Measurements from ENCODE around the gene MAST4.

Gene MAST4

DNA sequence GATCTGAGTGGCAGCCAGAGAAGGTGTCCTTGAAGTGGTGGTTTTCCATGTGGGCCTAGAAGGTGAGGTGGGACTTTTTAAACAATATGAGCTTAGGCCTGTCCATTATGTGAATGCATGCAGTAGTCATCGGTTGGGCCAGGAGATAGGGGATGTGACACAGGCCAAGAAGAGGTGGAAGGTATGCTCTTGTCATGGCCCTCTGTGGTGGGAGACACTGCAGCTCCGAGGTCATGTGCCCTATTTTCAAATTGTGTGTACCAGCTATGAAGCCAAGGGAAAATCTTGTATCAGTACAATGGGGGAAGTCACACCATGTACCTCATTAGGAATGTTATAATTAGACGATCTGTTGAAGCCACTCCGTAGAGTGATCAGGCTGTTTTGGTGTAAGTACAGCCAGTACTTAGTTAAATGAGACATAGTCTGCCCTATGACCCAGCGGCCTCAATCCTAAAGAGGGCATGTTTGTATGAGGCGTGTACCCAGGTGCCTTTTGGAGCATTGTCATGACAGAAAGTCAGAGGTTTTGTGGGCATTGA is 280.1 kb downstream of the MAST4 start:
- no peak for DNase-seq (ENCODE audit: low spot score)

DNA sequence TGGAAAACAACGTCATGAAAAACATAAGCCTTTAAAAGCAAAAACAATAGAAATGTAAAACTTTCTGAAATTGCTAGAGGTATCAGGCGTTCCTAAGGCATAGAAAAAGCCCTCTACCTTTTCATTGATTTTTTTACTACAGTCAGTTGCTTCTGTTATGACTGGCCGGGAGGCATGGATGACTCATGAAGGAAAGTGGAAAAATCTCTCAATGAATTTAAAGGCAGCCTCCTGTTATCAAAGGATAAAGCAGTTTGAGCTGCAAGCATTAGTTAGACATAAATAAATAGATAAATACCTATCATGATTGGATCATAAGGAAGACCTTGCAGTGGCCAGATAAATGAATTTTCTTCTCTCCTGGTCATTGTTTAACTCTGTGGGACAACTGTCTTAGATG is 281.6 kb downstream of the MAST4 start:
- no peak for DNase-seq (ENCODE audit: low spot score)

DNA sequence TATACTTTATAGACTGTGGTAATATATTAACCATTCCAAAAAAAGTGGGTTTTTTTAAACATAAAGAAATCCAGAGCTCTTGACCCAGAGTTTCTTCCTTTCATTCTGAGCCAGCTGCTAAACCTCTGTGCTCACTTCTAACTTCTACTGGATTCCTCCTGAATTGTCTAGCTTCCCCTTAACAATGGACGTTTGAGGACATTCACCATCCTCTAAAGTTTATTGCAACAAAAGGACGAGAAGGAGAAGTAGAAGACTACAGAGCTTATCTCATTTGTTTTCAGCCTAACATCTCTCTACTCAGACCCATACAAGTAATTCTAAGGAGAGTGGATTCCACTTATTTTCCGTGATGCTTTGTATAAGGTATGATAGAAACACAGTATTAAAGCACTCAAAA is 284.2 kb downstream of the MAST4 start:
- no peak for DNase-seq (ENCODE audit: low spot score)

DNA sequence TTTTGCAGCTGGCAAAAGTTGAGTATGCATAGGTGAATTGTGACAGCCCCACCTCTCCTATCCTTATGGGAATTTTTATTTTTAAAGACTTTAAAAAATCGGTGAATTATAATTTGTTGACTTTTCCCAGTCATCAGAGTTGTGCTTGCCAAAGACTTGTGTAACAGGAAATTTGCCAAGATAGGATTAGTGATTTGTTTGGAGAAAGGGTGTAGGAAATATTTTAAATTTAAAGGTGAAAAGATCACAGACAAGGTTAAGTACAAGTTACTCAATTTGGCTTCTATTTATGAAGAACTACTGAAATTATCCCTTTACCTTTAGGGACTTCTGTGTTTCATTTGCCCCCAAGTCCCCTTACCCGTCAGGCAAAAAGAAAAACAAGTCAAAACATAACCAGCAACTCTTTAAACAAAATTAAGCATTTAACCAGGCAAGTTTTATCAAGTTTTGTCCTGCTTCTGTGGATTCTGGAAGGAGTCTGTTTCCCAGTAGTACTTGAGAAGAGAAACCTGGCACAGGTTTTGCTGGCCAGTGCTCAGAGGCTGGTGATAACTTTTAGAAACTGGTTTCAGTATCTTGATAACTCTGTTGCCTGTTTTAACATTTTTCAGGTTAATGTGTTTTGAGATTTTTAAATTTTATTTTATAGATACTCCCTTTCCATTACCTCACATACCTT is 285.4 kb downstream of the MAST4 start:
- no peak for DNase-seq (ENCODE audit: low spot score)

DNA sequence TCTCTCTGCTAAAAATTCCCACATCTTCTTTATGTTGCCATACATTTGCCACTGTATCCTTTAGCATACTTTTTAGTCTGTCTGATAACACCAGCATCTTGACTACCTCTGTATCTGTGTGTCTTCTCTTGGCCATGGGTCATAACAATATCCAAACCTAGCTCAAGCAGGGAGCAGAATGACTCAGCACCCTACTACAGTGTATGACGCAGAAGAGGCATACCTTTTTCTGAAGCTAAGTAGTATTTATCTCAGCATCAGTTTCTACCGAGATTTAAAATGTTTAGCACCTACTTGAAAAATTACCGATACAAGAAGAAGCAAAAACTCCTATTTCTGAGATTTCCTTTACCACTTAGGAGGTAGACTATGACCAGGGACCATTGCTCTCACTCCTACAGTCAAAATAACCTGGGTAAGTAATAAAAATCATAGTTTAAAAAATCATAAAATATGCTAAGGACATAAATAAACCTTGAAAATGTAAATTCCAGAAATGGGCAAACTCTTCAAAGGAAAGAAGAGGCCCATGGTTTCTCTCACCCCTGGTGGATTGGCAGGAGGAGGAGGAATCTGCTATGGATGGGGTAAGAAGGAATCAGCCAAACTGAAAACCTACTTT is 286.5 kb downstream of the MAST4 start:
- DNase-seq (ENCODE audit: low spot score), result no peak

DNA sequence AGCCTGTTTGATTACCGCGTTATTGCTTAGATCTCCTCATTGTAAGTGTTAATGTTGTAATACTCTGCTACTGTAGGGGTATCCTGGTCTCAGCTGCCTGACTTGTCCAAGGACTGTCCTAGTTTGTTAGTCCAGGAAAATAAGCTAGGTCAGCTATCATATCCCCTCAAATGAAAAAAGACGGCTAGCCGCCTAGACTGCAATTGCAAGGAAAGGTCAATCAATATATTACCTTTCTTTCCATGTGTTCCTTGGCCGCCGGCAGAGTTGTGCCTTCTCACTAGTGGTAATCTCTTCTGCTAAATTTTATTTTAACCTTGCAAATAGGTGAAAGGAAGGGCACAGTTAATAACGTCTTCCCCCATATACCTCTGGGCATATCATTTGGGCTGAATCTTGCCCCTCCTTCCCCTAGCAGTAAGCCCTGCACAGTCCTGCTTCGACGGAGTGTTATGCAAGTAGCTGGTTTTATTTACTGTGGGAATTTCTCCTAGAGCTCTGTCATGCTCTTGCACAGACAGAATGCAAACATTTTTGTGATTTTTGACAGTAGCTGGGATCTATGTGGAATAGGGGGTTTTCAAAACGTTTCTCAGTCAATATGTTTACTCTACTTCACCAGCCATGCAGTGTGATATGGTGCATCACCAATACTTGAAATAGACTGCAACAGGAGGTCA is 288.5 kb downstream of the MAST4 start:
- no peak for DNase-seq (ENCODE audit: low spot score)

DNA sequence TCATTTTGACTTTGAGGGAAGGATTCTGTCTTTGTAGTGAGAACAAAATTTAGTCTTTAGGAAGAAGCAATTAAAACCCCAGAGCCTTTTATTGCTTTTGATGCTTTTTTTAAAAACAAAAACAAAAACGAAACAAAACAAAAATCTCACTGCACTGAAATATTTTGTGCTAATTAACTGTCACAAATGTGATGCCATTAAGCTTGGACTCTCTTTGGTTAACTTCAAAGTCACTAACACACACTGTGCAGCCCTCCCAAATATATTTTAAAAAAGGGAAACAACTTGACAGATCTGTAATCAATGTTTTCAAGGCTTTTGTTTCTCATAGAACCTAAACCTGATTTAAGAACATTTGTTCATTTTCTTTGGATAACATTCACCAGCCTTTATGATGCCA is 290.7 kb downstream of the MAST4 start:
- DNase-seq (ENCODE audit: low spot score), result no peak

DNA sequence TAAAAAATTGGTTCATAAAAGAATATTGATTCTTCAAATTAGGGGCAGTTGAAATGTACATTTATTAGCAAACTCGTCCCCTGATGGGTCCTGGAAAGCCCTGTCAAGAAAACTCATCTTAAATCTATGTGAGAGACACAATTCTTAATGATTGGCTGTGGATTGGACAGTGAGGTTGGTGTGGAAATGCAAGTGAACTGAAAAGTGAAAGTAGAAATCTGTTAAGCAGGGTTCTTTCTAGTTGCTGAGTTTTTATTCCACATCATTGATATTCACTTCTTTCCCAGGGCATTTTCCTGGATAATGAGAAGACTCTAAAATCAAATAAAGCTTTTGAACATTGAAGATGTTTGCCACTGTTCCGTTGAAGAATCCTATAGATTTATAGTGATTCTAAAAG is 292.4 kb downstream of the MAST4 start:
- no peak for DNase-seq (ENCODE audit: low spot score)

DNA sequence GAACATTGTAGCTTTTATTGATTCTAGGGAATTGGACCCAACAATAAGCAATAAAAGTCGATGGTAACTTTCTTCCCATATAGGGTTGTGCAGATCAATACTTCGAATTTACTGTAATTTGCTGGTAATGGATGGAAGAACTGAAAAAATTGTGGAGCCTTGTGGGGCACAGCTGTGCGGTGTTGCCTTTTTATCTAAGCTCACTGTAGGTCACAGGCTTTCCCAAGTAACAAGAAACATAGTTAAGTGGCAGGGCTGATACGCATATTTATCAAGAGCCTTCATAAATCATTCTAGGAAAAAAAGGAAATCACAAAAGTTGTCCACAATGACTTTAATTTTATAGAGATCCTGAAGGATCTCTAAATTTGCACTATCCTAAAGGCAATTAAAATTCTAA is 292.9 kb downstream of the MAST4 start:
- DNase-seq (ENCODE audit: low spot score), result no peak

DNA sequence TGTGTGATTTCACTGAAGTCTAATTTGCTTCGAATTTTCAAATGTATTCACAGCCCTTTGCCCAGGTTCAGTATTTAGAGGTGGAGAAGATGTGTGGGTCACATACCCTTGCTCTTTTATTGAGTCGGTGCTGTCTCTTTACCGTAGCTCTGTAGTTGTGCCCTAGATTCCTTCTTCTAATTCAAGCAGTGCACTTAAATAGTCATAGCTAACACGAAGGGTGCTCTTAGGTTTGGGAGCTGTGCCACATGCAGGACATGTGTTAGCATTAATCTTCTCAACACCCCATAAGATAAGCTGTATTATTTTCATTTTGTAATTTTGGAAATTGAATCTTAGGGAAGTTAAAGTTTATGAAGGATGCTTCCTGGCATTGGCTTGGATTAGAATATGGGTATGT is 293.3 kb downstream of the MAST4 start:
- no peak for DNase-seq (ENCODE audit: low spot score)

DNA sequence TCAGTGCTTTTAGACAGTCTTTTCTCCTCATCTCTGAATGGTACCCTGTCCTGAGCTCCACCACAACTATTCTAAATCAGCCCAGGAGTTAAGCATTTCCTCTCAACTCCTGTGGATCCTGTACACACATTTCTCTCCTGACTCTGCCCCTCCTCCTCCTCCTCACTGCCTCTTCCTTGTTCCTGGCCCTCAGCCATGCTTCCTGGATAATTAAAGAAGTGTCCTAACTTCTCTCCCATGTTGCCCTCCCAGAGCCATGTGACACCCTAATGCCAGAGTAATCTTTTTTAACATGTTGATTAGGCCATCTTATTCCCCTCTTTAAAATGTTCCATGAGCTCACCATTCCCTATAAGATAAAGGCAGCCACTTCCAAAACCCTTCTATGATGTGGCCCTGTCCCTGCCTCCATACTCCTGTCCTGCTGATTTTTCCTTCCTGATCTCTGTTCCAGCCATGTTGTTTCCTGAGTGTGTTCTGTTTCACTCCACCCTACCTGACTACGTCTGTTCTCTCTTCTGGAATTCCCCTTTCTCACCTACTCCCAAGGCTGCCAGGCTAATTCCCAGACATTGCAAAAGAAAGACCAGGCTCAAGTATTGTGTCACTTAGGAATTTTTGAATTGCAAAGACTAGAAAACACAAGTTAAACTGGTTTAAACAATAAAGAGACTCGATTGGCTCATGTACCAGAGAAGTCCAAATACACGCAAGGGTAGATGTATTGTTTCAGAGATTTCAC is 295.2 kb downstream of the MAST4 start:
- DNase-seq (ENCODE audit: low spot score), result no peak

DNA sequence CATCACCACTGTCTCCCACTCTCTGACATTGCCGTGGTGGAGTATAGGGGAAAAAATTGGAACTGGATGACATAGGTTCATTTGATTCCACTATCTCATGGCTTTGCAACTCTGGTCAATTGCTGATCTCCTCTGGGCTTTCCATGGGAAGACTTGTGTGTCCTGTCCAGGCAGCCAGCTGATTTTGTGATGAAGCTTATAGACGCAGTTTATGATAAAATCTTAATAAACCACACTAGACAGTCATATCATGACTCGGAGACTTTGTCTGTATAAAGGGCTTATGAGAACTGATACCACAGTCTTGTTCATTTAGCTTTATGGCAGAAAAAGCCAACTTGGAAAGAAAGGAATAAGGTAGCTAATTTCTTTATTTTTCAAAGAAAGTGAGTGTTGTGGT is 296.5 kb downstream of the MAST4 start:
- no peak for DNase-seq (ENCODE audit: low spot score)

DNA sequence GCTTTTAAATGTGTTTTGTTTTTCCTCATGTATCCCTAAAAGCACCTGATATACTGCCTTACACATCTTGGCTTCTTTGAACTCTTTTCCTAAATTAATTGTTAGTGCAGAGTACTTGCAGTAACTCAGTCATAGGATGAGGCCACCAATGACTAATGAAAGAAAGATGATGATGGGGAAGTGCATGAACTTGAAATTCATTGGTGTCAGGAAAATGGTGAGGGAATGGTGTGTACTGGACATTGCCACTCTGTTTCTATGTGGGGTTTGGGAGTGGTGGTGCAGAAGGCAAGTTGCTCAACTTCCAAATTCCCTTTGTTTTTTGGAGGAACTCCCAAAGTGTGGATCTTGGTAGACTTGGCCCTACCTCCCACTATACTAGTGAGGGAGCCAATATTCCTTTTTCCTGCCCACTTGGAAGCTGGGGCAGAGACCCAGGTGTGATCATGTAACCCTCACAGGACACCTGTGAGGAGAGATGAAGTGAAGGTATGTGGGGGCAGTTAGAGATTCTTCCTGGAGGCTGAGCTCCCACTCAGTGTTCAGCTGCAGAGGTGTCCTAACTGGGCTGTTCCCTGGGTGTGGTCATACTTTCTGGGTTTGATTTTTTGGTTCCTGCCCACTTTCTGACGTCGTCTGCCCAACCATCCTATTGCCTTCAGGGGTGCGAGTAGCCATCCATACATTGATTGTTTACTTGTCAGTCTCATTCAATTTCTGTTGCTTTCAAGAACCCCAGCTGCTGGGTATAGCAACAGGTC is 298.5 kb downstream of the MAST4 start:
- DNase-seq (ENCODE audit: low spot score), result no peak

DNA sequence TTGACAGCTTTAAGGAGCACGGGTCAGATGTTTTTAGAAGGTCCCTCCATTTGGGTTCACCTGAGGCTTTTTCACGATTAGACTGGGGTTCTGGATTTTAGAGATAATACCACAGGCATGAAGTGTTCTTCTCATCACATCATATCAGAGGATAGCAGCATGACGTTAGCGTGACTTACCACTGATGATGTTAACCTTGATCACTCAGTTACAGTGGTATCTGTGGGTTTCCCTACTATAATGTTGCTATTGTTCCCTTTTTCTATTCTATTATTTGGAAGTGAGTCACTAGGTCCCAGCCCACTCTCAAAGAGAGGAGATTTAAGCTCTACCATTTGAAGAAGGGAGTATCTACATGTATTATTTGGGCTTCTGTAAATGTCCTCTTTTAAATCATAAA is 300.0 kb downstream of the MAST4 start:
- DNase-seq (ENCODE audit: low spot score), result no peak

DNA sequence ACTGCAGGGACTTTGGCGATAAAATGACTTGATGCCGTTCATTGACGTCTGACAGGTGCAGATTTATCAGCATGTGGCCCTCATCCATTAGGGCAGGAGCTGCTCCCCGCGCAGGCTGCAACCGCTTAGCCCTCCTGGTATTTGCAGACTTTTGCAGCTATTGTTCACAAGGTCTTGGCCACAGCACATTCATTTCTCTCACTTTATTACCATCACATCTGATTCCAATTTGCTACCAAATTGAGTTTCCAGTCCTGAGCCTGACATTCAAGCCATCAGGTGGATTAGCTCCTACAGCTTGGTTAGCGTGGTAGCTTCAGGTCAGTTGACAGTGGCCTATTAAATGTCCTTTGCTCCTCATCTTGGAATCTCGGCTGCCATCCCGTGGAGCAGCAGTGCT is 301.2 kb downstream of the MAST4 start:
- DNase-seq (ENCODE audit: low spot score), result no peak

DNA sequence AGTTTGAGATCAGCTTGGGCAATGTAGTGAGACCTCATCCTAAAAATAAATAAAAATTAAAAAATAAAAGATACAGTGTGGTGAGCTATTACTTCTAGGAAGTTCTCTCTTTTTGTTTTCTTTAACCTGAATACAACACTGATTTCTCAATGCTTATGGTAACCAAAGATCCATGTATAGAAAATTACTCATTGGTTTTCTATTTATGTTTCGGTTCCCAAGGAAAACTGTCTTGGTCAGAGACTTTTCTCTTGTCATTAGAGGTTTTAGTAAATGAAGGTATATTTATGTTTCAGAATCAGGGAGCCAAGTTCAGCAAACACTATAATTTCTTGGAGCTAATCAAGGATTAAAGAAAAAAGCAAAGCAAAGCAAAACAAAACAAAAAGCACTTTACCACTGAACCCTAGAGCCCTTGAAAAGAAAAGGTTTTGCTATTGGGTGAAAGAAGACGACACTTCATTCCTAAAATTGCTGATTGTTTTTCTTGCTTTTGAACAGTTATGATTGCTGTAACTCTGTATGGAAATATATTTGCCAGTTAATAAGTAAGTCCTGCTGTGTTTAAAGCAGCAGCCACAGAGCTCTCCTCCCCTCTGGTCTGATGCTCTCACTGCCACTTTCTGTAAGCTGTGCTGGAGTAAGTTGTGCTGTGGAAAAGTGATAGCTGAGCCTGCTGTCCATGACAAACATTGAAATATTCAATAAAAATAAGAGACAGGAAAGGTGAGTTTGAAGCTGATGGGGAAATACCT is 302.2 kb downstream of the MAST4 start:
- no peak for DNase-seq (ENCODE audit: low spot score)

DNA sequence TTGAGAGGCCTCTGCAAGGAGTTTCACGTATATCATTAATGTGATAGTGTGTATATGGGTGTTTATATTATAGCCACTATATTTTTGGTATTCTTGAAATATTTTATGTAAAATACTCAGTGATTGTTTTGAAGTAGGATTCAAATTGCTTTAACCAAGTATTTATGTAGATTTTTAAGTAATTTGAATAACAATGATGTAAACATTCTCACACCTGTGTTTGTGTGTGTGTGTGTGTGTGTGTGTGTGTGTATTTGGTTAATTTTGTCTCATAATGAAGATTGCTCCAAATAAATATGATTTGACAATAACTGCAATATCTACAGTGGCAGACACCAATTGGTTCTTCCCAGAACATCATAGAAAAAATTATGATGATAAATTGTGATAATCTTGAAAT is 307.0 kb downstream of the MAST4 start:
- no peak for DNase-seq (ENCODE audit: low spot score)

DNA sequence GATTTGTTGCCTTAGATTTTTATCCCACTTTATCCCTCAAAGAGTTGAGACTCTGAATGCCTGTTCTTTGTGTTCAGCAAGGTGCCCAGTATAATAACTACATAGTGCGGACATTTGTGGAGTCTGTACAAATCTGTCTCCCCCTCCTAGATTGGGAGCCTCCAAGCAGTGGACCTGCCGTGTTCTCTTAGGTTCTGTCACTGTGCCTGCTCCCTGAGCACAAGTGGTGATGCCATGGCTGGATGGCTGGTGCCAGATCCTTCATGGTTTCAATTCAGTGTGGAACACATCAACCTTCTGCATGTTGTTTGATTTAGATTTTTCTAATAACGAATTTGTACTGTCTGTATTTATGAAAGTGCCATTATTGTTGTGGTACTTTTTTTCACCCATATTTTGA is 307.5 kb downstream of the MAST4 start:
- DNase-seq (ENCODE audit: low spot score), result no peak

DNA sequence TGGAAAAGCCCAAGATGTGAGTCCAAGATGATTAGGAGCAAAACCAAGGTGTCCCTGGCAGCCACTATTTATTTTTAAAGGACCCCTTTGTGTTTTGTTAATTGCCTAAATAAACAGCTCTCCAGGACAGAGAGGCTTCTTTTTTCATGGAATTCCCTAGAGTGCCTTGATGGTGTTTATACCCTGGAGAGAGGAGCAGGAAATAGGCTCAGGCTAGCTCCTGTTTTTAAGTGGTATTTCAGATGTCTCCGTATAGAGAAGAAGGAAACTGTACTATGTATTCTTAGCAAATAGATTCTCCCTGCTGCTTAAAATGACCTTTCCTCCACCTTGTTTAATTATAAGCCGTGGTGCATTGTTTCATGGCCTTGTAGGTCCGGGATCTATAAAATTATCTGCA is 308.0 kb downstream of the MAST4 start:
- DNase-seq (ENCODE audit: low spot score), result no peak

DNA sequence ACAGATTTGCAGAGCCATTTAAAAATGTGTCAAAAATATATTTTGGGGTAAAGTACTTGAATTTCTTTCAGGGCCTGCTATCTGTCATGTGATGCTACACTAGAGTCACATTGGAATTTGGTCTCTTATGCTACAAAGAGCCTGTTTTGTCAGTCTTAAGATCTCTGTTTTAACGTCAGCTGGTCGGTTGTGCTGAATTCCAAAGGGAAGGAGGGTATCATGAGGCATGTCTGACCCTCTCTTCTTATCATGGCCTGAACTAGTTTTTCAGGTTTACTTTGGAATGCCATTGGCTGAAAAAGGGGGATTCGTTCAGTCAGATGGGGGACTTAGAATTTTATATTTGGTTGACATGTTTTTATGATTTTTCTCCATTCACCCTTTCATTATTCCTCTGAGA is 309.8 kb downstream of the MAST4 start:
- no peak for DNase-seq (ENCODE audit: low spot score)

DNA sequence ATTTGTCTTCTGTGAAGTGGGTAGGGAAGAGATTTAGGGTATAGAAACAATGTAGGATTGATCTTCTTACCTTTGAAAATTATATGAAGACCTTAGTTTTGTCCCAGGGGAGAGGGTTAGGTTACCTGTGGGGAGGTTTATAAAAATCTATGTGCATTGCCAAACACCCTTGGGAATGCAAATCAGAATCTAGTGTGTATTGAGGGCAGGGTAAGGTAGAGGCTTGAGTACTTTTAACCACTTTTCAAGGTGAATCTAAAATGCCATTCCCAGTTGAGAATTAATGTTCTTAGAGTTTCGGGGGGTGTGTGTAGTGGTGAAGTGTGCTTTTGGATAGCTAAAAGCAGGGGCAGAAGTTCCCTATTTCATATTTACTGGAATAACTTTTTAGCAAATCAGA is 312.0 kb downstream of the MAST4 start:
- DNase-seq (ENCODE audit: low spot score), result no peak
